IMR-90 (cell line): ENCODE data around the gene CBX3.

ENCODE experiments used
- BHLHE40 ChIP-seq: fragments of 150-350 bp; IDR thresholded peaks from 2 replicates; pipeline ENCODE4 v1.6.1; 2016; ENCODE audit warnings: mild to moderate bottlenecking, low read depth, low read length
- CEBPB ChIP-seq: IDR thresholded peaks from 2 replicates; pipeline ENCODE4 v1.6.1; 2012; ENCODE audit warnings: low read depth, low read length, improper control_type of control experiment
- CHD1 ChIP-seq: IDR thresholded peaks from 2 replicates; pipeline ENCODE4 v1.6.1; 2012; ENCODE audit warnings: low read depth, low read length, improper control_type of control experiment
- CTCF ChIP-seq: conservative IDR thresholded peaks from 2 replicates; pipeline ENCODE4 v1.5.1; 2012; ENCODE audit warnings: mild to moderate bottlenecking, low read depth, low read length, improper control_type of control experiment
- ELK1 ChIP-seq: fragments of 150-350 bp; IDR thresholded peaks from 2 replicates; pipeline ENCODE4 v1.6.1; 2016; ENCODE audit warnings: low read depth, mild to moderate bottlenecking, low read length, moderate library complexity, borderline replicate concordance
- FOS ChIP-seq: fragments of 150-350 bp; IDR thresholded peaks from 2 replicates; pipeline ENCODE4 v1.6.1; 2016; ENCODE audit warnings: low read depth, low read length
- MAFK ChIP-seq: IDR thresholded peaks from 2 replicates; pipeline ENCODE4 v1.6.1; 2012; ENCODE audit warnings: low read depth, low read length, improper control_type of control experiment
- MAZ ChIP-seq: IDR thresholded peaks from 2 replicates; pipeline ENCODE4 v1.6.1; 2012; ENCODE audit warnings: low read depth, mild to moderate bottlenecking, low read length, improper control_type of control experiment, moderate library complexity, borderline replicate concordance
- MXI1 ChIP-seq: IDR thresholded peaks from 2 replicates; pipeline ENCODE4 v1.6.1; 2012; ENCODE audit warnings: low read depth, mild to moderate bottlenecking, low read length, moderate library complexity, borderline replicate concordance
- POLR2A ChIP-seq: IDR thresholded peaks from 2 replicates; pipeline ENCODE4 v1.6.1; 2012; ENCODE audit warnings: mild to moderate bottlenecking, low read depth, low read length
- RAD21 ChIP-seq: IDR thresholded peaks from 2 replicates; pipeline ENCODE4 v1.6.1; 2012; ENCODE audit warnings: low read length, improper control_type of control experiment
- RCOR1 ChIP-seq: IDR thresholded peaks from 2 replicates; pipeline ENCODE4 v1.6.1; 2012; ENCODE audit warnings: mild to moderate bottlenecking, low read length, improper control_type of control experiment; ENCODE audit not compliant: insufficient replicate concordance
- RFX5 ChIP-seq: IDR thresholded peaks from 2 replicates; pipeline ENCODE4 v1.8.0; 2012; ENCODE audit warnings: low read depth, mild to moderate bottlenecking, low read length, moderate library complexity
- USF2 ChIP-seq: fragments of 150-350 bp; IDR thresholded peaks from 2 replicates; pipeline ENCODE4 v1.6.1; 2017; ENCODE audit warnings: mild to moderate bottlenecking, antibody characterized with exemption, low read length, low read depth

GRCh38 chr7:26191974-26192479 lies 9.5 kb upstream of the CBX3 start:
- TF ChIP-seq CEBPB (no peak), RAD21 (no peak), POLR2A (no peak), RCOR1 (no peak), CHD1 (no peak), RFX5 (no peak), USF2 (no peak), CTCF (no peak), ELK1 (no peak), FOS (no peak), MAFK (no peak), MAZ (no peak), MXI1 (no peak), BHLHE40 (no peak)
